Middle frontal gyrus (tissue), 1 donor: ENCODE results near the gene ZNF844.
"Not testable (repeated sequence)": the region's sequence is repeated elsewhere in the genome, so short reads cannot be mapped to it uniquely, and the experiment has no call there.

Experiments
- DNase-seq: peaks from one replicate; pipeline ENCODE4 v3.0.0-alpha.2; 2015; ENCODE audit warnings: low spot score; ENCODE audit errors: extremely low spot score

ZNF844 gene

DNA sequence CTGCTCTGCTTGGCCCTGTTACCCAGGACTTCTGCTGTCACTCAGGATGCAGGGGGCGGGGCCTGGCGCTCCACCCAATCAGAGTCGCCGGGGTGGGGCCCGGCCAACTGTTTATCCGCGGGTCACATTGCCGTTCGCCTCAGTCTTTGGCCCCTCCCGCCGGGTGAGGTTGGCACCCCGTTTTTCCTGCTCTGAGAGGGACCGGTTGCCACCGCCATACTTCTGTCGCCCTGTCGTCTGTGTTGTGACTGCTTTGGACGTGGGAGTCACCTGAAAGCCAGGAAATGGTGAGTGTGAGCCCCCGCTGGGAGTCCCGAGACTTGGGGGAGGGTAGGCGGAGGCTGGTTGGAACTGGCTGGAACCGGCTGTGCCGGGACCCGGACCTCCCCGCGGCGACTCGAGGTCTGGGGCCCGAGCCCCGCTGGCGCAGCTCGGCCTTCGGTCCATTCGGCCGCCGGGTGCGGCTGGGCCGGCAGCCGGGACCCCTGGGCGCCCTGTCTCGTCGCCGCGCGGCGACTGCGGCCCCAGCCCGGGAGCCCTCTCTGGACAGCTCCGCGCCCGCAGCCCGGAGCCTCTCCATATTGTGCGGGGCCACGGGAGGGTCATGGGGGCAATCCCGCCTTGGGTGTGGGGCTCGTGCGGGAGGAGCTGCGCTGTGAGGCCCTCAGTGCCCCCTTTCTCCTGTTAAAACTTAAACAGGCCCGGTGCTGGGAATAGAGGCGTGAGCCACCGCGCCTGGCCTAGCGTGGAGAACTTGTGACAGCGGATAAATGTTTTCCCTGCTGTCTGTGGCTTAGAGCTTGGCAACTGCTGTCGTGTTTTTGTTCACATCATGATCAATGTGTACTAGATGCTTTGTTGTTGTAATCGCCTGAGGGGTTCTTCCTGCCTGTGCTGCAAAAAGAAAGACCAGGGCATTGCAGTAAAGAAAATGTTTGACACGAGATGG, at the start of gene ZNF844:
Gene ZNF844, plus strand, starts transcription at position 142 of the 949 bp plus-strand sequence. Its CDS starts 143 bp downstream, at position 285.
- peak; percentile 85 for DNase-seq

DNA sequence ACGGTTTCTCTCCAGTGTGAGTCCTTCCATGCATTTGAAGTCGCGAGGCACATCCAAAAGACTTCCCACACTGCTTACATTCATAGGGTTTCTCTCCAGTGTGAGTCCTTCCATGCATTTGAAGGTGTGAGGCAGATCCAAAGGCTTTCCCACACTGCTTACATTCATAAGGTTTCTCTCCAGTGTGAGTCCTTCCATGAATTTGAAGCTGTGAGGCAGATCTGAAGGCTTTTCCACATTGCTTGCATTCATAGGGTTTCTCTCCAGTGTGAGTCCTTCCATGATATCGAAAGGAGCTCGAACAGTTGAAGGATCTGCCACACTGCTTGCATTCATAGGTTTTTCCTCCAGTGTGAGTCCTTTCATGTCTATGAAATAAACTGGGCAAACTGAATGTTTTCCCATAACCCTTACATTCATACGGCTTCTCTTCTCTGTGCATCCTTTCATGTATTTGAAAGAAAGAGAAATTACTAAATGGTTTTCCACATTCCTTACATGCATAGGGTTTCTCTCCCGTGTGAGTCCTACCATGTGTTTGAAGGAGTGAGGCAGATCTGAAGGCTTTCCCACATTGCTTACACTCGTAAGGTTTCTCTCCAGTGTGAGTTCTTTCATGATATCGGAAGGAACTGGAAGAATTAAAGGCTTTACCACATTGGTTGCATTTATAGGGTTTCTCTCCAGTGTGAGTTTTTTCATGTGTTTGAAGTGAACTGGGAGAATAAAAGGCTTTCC, 49.3 kb upstream of the ZNF844 start:
- no peak for DNase-seq

DNA sequence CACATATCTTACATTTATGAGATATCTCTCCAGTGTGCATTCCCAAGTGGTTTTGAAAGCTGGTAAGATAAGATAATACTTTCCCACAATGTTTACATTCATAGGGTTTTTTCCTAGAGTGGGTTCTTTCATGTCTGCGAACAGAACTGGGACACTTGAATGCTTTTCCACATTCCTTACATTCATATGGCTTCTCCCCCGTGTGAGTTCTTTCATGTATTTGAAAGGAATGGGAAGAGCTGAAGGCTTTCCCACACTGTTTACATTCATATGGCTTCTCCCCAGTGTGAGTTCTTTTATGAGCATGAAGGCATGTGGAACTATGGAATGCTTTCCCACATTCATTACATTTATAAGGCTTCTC, 48.8 kb upstream of the ZNF844 start:
- no peak for DNase-seq

DNA sequence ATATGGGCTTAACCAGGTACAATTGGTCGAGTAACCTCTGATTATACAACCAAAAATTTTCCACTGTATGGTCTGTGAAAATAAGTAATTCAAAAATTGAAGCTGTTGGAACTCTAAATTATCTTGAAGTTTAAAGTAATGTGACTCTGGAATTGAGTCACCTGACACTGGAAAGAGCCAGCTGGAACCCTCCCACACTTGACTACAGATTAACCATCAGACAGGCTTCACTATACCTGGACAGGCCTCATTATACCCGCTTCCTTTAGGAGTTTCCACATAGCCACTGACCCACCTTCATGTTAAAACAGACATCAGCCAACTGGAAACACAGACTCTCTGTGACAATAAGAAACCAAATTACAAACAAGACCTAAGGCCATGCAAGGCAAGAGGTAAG, 30.3 kb upstream of the ZNF844 start:
- DNase-seq, result no peak

DNA sequence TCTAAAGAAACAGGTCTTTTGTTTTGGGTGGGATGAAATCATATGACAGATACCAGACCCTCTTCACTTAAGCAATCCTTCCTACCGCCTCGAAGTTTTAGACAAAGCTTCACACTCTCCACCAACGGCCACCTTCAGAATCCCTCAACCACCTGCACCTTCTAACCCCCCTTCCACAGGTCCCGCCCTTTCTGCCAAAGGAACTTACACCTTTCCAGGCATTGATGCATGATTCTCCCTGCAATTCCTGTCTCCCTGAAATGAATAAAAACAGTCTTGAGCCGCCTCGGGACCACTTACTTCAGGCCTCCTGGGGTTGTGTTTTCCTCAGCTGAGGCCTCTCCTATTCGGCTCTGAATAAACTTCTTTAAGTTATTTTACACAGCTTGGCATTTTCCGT, 29.9 kb upstream of the ZNF844 start:
- no peak for DNase-seq

DNA sequence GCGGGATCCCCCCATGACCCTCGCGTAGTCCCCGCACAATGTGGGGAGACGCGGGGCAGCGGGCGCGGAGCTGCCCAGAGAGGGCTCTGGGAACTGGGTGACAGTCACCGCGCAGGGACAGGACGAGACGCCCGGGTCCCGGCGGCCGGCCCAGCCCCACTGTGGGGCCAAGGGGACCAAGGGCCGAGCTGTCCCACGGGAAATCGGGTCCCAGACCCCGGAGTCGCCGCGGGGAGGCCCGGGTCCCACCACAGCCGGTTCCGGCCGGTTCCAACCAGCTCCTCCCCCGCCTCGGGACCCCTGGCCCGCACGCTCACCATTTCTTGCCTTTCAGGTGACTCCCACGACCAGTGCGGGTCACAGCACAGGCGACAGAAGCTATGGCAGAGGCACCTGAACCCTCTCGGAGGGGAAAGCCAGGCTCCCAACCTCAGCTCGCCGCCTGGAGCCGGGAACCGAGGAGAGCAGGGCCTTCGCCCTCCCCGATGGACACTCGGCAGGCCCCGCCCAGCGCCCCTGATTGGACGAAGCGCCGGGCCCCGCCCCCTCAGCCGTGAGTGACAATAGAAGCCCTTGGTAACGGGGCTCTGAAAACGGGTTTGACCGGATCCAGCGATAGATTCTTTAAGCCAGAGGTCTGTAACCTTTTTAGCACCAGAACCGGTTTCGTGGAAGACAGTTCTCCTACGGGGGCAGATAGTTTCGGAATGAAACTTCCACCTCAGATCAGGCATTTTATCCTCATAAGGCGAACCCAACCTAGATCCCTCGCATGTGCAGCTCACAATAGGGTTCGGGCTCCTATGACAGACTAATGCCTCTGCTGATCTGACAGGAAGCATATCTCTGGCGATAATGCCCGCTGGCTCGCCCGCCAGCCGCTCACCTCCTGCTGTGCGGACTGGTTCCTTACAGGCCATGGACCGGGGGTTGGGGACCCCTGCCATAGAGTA, 29.0 kb upstream of the ZNF844 start, which contains the start of gene ZNF433:
Gene ZNF433, minus strand, starts transcription at position 460 of the 953 bp plus-strand sequence. Its CDS starts 140 bp downstream, at position 320.
- peak; percentile 88 for DNase-seq

DNA sequence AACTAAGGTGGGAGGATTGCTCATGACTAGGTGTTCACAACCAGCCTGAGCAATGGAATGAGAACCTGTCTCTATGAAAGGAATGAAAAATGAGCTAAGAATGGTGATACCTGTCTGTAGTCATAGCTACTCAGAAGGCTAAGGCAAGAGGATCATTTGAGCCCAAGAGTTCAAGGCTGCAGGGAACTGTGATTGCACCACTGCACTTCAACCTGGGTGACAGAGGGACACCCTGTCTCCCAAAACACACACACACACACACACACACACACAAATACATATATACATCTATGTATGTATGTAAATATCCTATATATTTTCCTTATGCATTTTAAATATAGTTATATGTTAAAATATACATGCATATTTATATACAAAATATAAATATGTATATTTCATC, 21.6 kb upstream of the ZNF844 start:
- no peak for DNase-seq

DNA sequence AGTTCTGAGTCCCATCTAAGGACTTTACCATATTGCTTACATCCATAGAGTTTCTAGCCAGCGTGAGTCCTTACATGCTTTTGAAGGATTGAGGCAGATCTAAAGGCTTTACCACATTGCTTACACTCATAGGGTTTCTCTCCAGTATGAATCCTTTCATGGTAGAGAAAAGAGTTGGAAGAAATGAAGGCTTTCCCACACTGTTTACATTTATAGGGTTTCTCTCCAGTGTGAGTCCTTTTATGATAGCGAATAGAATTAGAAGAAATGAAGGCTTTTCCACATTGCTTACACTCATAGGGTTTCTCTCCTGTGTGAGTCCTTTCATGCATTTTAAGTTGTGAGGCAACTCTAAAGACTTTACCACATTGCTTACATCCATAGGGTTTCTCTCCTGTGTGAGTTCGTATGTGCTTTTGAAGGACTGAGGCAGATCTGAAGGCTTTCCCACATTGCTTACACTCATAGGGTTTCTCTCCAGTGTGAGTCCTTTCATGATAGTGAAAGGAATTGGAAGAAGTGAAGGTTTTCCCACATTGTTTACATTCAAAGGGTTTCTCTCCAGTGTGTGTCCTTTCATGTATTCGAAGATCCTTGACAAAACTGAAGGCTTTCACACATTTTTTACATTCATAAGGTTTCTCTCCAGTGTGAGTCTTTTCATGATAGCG, 20.6 kb upstream of the ZNF844 start:
- no peak for DNase-seq

DNA sequence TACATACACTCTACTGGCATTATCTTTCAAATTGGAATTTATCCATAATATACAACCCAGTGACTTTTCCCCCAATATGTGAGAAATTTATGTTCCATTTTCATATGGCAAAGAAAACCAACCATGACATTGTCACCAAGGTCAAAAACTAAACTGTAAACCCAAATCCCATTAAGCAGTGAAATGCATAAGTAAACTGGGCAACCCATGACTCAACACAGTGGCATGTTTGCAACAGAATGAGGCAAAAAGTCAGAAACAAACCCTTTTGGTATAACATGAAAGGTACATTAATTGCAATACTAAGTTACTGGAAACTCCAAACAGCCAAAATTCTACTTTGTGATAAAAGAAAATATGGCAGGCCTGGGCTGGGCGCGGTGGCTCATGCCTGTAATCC, 16.7 kb upstream of the ZNF844 start:
- DNase-seq, result no peak

DNA sequence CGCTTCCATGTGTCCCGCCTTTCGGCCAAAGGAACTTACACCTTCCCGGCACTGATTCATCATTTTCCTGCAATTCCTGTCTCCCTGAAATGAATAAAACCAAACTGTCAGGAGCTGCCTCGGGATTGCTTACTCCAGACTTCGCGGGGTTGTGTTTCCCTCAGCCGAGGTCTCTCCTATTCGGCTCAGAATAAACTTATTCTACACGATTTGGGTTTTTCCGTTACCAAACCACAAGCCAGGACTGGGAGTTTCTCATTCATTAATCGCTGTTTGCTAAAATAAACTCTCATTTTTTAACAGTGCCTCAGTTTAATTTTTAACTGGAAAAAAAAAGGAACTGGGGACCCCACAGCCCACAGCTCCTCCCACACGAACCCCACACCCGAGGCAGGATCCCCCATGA, 12.4 kb upstream of the ZNF844 start:
- DNase-seq, result no peak

DNA sequence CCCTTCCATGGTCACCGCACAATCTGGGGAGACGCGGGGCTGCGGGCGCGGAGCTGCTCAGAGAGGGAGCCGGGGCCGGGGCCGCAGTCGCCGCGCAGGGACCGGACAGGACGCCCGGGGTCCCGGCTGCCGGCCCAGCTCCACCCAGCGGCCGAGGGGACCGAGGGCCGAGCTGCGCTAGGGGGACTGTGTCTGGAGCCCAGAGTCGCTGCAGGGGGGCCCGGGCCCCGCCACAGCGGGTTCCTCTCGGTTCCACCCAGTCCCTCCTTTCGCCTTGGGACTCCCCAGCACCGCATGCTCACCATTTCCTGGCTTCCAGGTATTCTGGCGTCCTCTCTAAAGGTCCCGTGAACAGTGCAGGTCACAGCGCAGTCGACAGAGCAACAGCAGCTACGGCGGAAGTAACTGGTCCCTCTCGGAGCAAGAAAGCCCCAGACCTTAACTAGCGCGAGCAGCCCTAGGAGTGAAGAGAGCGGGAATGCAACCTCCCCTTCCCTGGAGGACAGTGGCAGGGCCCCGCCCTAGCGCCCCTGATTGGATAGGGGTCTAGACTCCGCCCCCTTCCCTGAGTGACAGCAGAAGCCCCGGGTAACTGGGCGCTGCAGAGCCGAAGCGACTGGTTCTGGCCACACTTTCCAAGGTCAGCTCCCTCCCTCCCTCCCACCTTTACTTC, 11.9 kb upstream of the ZNF844 start, which contains the start of gene ZNF878:
Gene ZNF878, minus strand, starts transcription at position 465 of the 673 bp plus-strand sequence. Its CDS starts 160 bp downstream, at position 305.
- DNase-seq, result peak; percentile 33

DNA sequence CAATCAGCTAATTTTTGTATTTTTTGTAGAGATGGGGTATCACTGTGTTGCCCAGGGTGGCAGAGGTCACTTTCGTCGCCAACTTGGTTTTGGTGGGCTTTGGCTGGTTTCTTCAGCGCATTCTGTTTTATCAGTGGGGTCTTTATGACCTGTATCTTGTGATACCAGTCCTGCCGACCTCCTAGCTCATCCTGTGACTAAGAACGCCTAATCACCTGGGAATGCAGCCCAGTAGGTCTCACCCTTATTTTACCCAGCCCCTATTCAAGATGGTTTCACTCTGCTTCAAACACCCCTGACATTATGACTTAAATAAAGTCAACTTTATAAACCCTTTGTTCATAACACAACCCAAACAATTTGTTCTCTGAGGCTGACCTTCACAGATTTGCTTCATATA, 8.7 kb upstream of the ZNF844 start:
- no peak for DNase-seq

DNA sequence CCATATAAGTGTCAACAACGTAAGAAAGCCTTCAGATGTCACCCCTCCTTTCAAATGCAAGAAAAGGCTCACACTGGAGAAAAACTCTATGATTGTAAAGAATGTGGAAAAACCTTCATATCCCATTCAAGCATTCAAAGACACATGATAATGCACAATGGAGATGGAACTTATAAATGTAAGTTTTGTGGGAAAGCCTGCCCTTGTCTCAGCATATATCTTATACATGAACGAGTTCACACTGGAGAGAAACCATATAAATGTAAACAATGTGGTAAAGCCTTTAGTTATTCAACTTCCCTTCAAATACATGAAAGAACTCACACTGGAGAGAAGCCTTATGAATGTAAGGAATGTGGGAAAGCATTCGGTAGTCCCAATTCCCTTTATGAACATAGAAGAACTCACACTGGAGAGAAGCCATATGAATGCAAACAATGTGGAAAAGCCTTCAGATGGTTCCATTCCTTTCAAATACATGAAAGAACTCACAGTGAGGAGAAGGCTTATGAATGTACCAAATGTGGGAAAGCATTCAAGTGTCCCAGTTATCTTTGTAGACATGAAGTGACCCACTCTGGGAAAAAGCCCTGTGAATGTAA, 11.1 kb downstream of the ZNF844 start:
- DNase-seq, result no peak

DNA sequence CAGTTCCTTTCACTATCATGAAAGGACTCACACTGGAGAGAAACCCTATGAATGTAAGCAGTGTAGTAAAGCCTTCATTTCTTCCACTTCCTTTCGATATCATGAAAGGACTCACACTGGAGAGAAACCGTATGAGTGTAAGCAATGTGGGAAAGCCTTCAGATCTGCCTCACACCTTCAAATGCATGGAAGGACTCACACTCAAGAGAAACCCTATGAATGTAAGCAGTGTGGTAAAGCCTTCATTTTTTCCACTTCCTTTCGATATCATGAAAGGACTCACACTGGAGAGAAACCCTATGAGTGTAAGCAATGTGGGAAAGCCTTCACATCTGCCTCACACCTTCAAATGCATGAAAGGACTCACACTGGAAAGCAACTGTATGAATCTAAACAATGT, 11.8 kb downstream of the ZNF844 start:
- DNase-seq, result not testable (repeated sequence)

DNA sequence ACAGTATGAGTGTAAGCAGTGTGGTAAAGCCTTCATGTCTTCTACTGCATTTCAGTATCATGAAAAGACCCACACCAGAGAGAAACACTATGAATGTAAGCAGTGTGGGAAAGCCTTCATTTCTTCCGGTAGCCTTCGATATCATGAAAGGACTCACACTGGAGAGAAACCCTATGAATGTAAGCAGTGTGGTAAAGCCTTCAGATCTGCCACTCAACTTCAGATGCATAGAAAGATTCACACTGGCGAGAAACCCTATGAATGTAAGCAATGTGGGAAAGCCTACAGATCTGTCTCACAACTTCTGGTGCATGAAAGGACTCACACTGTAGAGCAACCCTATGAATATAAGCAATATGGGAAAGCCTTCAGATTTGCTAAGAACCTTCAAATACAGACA, 12.8 kb downstream of the ZNF844 start:
- no peak for DNase-seq

DNA sequence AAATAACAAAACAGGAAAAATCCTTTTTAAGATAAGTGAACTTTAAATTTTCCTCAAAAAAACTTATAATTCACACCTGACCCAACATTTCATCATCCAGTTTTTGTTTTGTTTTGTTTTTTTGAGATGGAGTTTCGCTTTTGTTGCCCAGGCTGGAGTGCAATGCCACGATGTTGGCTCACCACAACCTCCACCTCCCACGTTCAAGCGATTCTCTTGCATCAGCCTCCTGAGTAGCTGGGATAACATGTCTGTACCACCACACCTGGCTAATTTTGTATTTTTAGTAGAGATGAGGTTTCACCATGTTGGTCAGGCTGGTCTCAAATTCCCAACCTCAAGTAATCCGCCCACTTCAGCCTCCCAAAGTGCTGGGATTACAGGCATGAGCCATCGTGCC, 18.8 kb downstream of the ZNF844 start:
- DNase-seq, result not testable (repeated sequence)

DNA sequence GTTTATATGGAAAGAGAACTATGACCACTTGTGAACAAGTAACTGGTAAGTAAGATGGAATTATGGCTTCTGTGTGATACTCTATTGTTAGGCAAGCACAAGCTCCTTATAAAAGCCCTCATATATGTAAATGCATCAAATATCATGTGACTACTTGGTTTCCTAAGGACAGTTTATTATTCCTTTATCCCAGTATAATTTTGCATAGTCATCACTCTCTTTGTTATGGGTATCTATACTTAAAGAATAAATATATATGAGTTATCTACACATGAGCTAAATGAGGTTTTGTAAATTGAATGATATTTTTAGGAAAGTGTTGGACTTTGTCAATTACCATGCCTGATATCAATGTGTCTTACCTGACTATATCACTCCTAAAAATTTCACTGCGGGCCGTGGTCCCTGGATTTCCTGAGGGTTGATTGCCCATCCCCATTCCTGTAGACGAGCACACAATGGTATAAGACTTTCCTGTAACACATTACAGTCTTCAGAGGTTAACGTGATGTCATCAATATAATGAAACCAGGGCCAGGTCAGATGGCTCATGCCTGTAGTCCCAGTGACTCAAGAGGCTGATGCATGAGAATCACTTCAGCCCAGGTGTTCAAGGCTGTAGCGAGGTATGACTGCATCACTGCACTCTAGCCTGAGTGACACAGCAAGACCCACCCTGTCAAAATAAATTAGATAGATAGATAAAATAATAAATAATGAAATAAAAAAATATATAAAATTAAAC, 20.7 kb downstream of the ZNF844 start:
- no peak for DNase-seq

DNA sequence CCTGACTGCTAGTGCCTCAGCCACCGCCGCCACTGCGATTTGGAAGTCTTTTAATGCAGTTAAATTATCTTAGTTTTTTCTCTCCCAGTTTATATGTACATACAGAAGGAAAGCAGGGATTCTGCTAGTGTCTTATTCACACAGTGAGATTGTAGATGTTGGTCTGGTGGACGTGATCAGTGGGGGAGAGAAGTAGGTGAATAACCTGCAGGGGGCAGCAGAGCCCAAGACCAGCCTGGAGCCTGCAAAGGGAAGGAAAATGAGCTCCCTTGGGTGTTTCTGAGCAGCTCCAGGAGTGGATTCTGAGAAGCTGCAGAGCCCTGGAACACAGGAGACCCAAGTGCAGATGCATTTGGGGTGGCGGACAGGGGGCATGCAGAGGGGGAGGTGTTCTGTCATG, 26.3 kb downstream of the ZNF844 start:
- DNase-seq, result no peak
